K562 (cell line): ENCODE measurements around the gene FBN1. TPM values are rescaled to one million over a fixed set of nuclear protein-coding genes. Genes with fewer than 3 reads are reported as not detected.

Experiments used
- C11orf30 ChIP-seq: fragments of 450-650 bp; IDR thresholded peaks from 2 replicates; pipeline ENCODE4 v1.6.1; 2016; ENCODE audit warnings: low read depth, mild to moderate bottlenecking
- CBFA2T2 ChIP-seq: fragments of 450-650 bp; conservative IDR thresholded peaks from 2 replicates; pipeline ENCODE4 v1.6.1; 2017; ENCODE audit warnings: mild to moderate bottlenecking
- CHD2 ChIP-seq: IDR thresholded peaks from 2 replicates; pipeline ENCODE4 v1.6.1; 2011; ENCODE audit warnings: low read depth, low read length
- HIVEP1 ChIP-seq: fragments of 250-450 bp; sonication (Bioruptor Pico); IDR thresholded peaks from 2 replicates; pipeline ENCODE4 v1.4.0; 2020; ENCODE audit warnings: mild to moderate bottlenecking
- KLF16 ChIP-seq: IDR thresholded peaks from 2 replicates; pipeline ENCODE4 v1.6.1; 2016; ENCODE audit warnings: antibody characterized with exemption
- NCOA1 ChIP-seq: fragments of 450-650 bp; IDR thresholded peaks from 2 replicates; pipeline ENCODE4 v1.6.1; 2016; ENCODE audit warnings: low read depth
- NFIC ChIP-seq: fragments of 450-650 bp; IDR thresholded peaks from 2 replicates; pipeline ENCODE4 v1.6.1; 2017; ENCODE audit warnings: mild to moderate bottlenecking, inconsistent platforms
- NFIX ChIP-seq: fragments of 250-450 bp; sonication (Bioruptor Pico); IDR thresholded peaks from 2 replicates; pipeline ENCODE4 v1.4.0; 2020; ENCODE audit warnings: low read depth, mild to moderate bottlenecking, moderate library complexity
- NRF1 ChIP-seq, 2 experiments: fragments of 450-650 bp; IDR thresholded peaks in 1 of 2; conservative IDR thresholded peaks in 1 of 2; 2 replicates each; pipeline ENCODE4 v1.6.1; 2014; ENCODE audit warnings: mild to moderate bottlenecking in 2 of 2
- SMARCE1 ChIP-seq: fragments of 450-650 bp; IDR thresholded peaks from 2 replicates; pipeline ENCODE4 v1.7.1; 2016; ENCODE audit warnings: mild to moderate bottlenecking
- SOX6 ChIP-seq: fragments of 450-650 bp; IDR thresholded peaks from 2 replicates; pipeline ENCODE4 v1.6.1; 2014; ENCODE audit warnings: mild to moderate bottlenecking
- TCF3 ChIP-seq: sonication (generic); formaldehyde crosslinking; IDR thresholded peaks from 2 replicates; pipeline ENCODE4 v1.4.0; 2020; ENCODE audit warnings: mild to moderate bottlenecking, missing genetic modification reagents
- ZBTB11 ChIP-seq, 3 experiments: fragments of 200-800 bp in 1 of 3; fragments of 250-450 bp in 1 of 3; fragments of 450-650 bp in 1 of 3; sonication (Bioruptor Pico) in 1 of 3; sonication (Bioruptor generic) in 1 of 3; formaldehyde crosslinking in 1 of 3; IDR thresholded peaks; 2 replicates each; pipeline versions ENCODE4 v1.6.1 to v1.8.0; 2016 to 2022; ENCODE audit warnings: mild to moderate bottlenecking in 2 of 3, missing genetic modification characterization in 2 of 3, missing compliant biosample characterization in 1 of 3, moderate library complexity in 1 of 3
- ZBTB40 ChIP-seq, 2 experiments: fragments of 450-650 bp in 1 of 2; sonication (generic) in 1 of 2; formaldehyde crosslinking in 1 of 2; IDR thresholded peaks; 2 replicates each; pipeline versions ENCODE4 v1.7.1 to v1.9.0; 2016 to 2022; ENCODE audit warnings: inconsistent platforms in 1 of 2, mild to moderate bottlenecking in 1 of 2, missing genetic modification reagents in 1 of 2
- ZNF316 ChIP-seq: fragments of 450-650 bp; IDR thresholded peaks from 2 replicates; pipeline ENCODE4 v1.6.1; 2016
- polyA plus RNA-seq, 8 experiments: library from polyadenylated mRNA; depleted of rRNA in 4 of 8; stranded (reverse) in 5 of 8; unstranded in 3 of 8; fragments of >200 nt; fragmentation: Nextera tagmentation in 2 of 8; fragmentation: Illumina TruSeq in 1 of 8; extraction: Ambion mirVana in 2 of 8; extraction: Trizol in 1 of 8; gene quantifications; 2 replicates each; pipeline versions ENCODE4 v1.2.1 to v1.2.3, GENCODE V29; 2011 to 2014; ENCODE audit warnings: inconsistent platforms in 1 of 8, missing spikeins in 1 of 8
- total RNA-seq, 7 experiments: library from RNA; depleted of rRNA in 6 of 7; stranded (reverse); fragments of >200 nt in 6 of 7; fragmentation: Illumina TruSeq in 2 of 7; extraction: Trizol in 2 of 7; gene quantifications; 2 replicates each; pipeline versions ENCODE4 v1.2.1 to v1.2.3, GENCODE V29; 2011 to 2021; ENCODE audit warnings: low replicate concordance in 1 of 7

The FBN1 gene
- total and polyA plus RNA-seq, 9 of the 15 experiments (the other 6 are each of a cell fraction or from before 2014, with no cell fraction given) = 0.15 to 1.2 (median 0.60) TPM

- TF ChIP-seq ZBTB40 (IDR thresholded peaks at IDR 0.05) (no peak), ZBTB40 (CRISPR knock-in tag; IDR thresholded peaks at IDR 0.05) (no peak), NFIX (CRISPR knock-in tag) (no peak; the same call in 1 of the 2 replicates), ZBTB11 (CRISPR knock-in tag; IDR thresholded peaks at IDR 0.05) (0 out of 6 replicates have a peak, but pooled peaks of 1 of the 3 experiments have one; percentile 30), TCF3 (peak; percentile 62; the same call in 1 of the 2 replicates), ZNF316 (peak; percentile 88), CBFA2T2 (peak; percentile 67), SMARCE1 (peak; percentile 79), SOX6 (peak; percentile 75), NCOA1 (0 out of 2 replicates have a peak, but pooled peaks have one; percentile 16), KLF16 (peak; percentile 48), C11orf30 (peak; percentile 92), HIVEP1 (CRISPR knock-in tag) (no peak), CHD2 (no peak), NFIC (peak; percentile 97), NRF1 (conservative IDR thresholded peaks at IDR 0.05 in 1 of 2, IDR thresholded peaks at IDR 0.05 in 1 of 2) (no peak; a peak in 1 of 4 replicates)
Measured at GRCh38 chr15:48555241-48555881, 90.1 kb downstream of the FBN1 start (continued).
